HEK293T (cell line): ENCODE data around the gene PLEKHA5.

Source experiments
- FOXA1 ChIP-seq: fragments of 450-650 bp; IDR thresholded peaks from 2 replicates; pipeline ENCODE4 v1.6.1; 2016; ENCODE audit warnings: mild to moderate bottlenecking
- TARDBP ChIP-seq: fragments of 450-650 bp; IDR thresholded peaks from 2 replicates; pipeline ENCODE4 v1.6.1; 2016

GRCh38 chr12:19196959-19197630 is 67.6 kb downstream of the PLEKHA5 start:
- TF ChIP-seq FOXA1: no peak
- no peak for TF ChIP-seq TARDBP
